Activated gamma-delta T cell treated with anti-CD3 and anti-CD28 coated beads, Interleukin-2, amount 50 U/mL, for 16 hours (primary cell): ENCODE data around the gene BMERB1.
"Not testable (repeated sequence)": the region's sequence is repeated elsewhere in the genome, so short reads cannot be mapped to it uniquely, and the experiment has no call there.

ENCODE experiments used
- DNase-seq: peaks from one replicate; pipeline ENCODE4 v3.0.0-alpha.2; 2020; ENCODE audit warnings: low read depth

BMERB1 gene

GRCh38 chr16:15461376-15461775 is 27.0 kb downstream of the BMERB1 start:
- DNase-seq: no peak

- no peak for DNase-seq
These were observed 30.2 kb downstream of the BMERB1 start for GRCh38 chr16:15464401-15465186.

- no peak for DNase-seq
These were observed 31.7 kb downstream of the BMERB1 start for GRCh38 chr16:15466131-15466530.

GRCh38 chr16:15466886-15467781 is 32.7 kb downstream of the BMERB1 start:
- DNase-seq: no peak

- DNase-seq: not testable (repeated sequence)
These were observed 42.6 kb downstream of the BMERB1 start for GRCh38 chr16:15476971-15477370.

GRCh38 chr16:15477802-15478201 is 43.4 kb downstream of the BMERB1 start:
- DNase-seq: no peak

- DNase-seq: no peak
These were observed 47.8 kb downstream of the BMERB1 start for GRCh38 chr16:15482068-15482747.

- no peak for DNase-seq
These were observed 48.4 kb downstream of the BMERB1 start for GRCh38 chr16:15482748-15483298.

GRCh38 chr16:15483857-15484256 is 49.5 kb downstream of the BMERB1 start:
- DNase-seq: no peak

GRCh38 chr16:15484662-15485061 is 50.3 kb downstream of the BMERB1 start:
- DNase-seq: no peak

- no peak for DNase-seq
These were observed 50.8 kb downstream of the BMERB1 start for GRCh38 chr16:15485175-15485574.

GRCh38 chr16:15486661-15487060 is 52.3 kb downstream of the BMERB1 start:
- no peak for DNase-seq

GRCh38 chr16:15487336-15488284 is 53.2 kb downstream of the BMERB1 start:
- DNase-seq: no peak

- DNase-seq: no peak
These were observed 54.6 kb downstream of the BMERB1 start for GRCh38 chr16:15489016-15489415.

GRCh38 chr16:15490123-15490711 is 55.8 kb downstream of the BMERB1 start:
- no peak for DNase-seq

- DNase-seq: no peak
These were observed 57.0 kb downstream of the BMERB1 start for GRCh38 chr16:15491411-15491810.

- DNase-seq: no peak
These were observed 57.8 kb downstream of the BMERB1 start for GRCh38 chr16:15492091-15492740.

- no peak for DNase-seq
These were observed 59.2 kb downstream of the BMERB1 start for GRCh38 chr16:15493466-15494180.

GRCh38 chr16:15494236-15494635 is 59.8 kb downstream of the BMERB1 start:
- DNase-seq: no peak
